ENCODE measurements around the gene CNNM3.
A peak's percentile ranks its signal among the peaks of the same experiment; 100 is the strongest.

Gene CNNM3

DNA sequence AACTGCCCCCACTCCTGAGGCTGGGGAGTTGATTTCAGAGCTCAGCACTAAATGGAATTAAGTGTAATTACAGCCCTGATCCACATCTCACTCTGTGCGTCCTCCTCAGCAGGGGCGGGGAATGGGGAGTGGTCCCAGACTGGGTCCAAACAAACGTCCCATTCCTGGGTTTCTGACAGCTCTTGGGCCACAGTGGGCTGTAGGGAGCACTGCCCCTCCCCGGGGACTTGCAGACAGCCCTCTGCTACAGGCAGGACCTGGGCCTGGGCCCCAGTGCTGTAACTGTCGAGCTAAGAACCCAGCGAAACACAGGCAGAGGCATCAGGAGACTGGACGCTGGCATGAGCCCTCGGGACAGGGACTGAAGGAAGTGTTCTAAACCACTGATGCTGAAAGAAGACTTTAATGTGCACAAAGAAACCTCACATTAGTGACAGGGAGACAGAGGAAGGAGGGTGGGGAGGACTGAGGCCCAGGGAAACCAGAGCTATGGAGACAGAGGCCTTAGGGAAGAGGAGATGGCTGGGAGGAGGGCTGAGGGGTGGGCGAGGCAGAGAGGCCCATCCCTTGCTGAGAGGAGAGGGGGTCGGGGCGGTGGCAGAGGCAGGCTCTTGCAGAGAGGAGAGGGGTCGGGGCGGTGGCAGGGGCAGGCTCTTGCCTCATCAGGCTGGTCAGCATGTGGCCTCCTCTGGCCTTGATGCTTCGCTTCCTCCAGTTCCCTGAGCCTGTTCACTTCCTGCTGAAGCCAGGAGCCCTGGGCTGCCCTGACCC, 59.6 kb downstream of the CNNM3 start:
- no peak overlapping the region for H3K4me3 ChIP-seq (ENCODE audit: control insufficient read depth, low read depth, low read length)
- TF ChIP-seq, protein P1, sequence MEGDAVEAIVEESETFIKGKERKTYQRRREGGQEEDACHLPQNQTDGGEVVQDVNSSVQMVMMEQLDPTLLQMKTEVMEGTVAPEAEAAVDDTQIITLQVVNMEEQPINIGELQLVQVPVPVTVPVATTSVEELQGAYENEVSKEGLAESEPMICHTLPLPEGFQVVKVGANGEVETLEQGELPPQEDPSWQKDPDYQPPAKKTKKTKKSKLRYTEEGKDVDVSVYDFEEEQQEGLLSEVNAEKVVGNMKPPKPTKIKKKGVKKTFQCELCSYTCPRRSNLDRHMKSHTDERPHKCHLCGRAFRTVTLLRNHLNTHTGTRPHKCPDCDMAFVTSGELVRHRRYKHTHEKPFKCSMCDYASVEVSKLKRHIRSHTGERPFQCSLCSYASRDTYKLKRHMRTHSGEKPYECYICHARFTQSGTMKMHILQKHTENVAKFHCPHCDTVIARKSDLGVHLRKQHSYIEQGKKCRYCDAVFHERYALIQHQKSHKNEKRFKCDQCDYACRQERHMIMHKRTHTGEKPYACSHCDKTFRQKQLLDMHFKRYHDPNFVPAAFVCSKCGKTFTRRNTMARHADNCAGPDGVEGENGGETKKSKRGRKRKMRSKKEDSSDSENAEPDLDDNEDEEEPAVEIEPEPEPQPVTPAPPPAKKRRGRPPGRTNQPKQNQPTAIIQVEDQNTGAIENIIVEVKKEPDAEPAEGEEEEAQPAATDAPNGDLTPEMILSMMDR (conservative IDR thresholded peaks at IDR 0.05; ENCODE audit: control insufficient read depth, insufficient read depth, low read depth, low read length), result no peak
- no peak for DNase-seq (ENCODE audit: low read depth)

- peak; percentile 75 for DNase-seq (ENCODE audit: low read depth)
- TF ChIP-seq, protein P1 (conservative IDR thresholded peaks at IDR 0.05; ENCODE audit: control insufficient read depth, insufficient read depth, low read depth, low read length), result no peak
- no peak overlapping the region for H3K4me3 ChIP-seq (ENCODE audit: control insufficient read depth, low read depth, low read length)
Observed at GRCh38 chr2:96876269-96877041, 60.4 kb downstream of the CNNM3 start.

DNA sequence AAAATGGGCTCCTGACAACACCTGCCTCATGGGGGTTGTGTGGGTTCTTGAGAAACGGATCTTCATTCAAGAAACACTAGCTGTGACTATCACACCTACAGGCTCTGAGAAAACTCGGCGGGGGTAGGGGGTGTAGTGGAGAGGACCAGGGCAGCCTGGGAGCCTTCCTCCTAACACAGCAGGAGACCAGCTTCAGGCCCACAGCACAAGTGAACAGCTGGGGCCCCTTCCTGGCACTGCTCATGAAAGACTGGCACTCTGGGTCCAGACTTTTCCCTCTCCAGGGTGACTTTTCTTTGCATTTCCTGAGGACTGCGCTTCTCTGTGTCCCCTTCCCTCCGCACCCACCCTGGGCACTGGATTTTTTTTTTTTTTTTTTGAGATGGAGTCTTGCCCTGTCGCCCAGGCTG, 61.0 kb downstream of the CNNM3 start:
- TF ChIP-seq, protein P1 (conservative IDR thresholded peaks at IDR 0.05; ENCODE audit: control insufficient read depth, insufficient read depth, low read depth, low read length), result no peak
- H3K4me3 ChIP-seq (ENCODE audit: control insufficient read depth, low read depth, low read length), result no peak overlapping the region
- DNase-seq (ENCODE audit: low read depth), result no peak

DNA sequence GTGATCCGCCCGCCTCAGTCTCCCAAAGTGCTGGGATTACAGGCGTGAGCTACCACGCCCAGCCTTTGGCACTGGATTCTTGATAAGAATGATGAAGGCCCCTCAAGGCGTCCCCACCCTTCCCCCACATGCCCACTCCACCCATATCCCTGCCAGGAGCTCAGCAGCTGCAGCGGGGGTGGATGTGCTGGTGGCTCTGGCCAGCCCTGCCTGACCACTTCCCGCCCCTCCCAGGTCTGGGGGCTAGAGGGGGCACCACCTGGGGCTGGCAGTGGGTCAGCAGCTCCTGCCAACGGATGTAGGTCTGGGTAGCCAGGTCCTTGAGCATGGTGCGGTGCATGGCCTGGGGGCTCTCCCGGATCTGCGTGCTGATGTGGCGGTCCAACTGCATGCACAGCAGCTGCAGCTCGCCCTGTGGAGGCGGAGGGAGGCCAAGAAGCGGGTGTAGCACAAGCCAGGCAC, 61.6 kb downstream of the CNNM3 start:
- no peak for DNase-seq (ENCODE audit: low read depth)
- H3K4me3 ChIP-seq (ENCODE audit: control insufficient read depth, low read depth, low read length), result no peak overlapping the region
- TF ChIP-seq, protein P1 (conservative IDR thresholded peaks at IDR 0.05; ENCODE audit: control insufficient read depth, insufficient read depth, low read depth, low read length), result no peak

- TF ChIP-seq, protein P1 (conservative IDR thresholded peaks at IDR 0.05; ENCODE audit: control insufficient read depth, insufficient read depth, low read depth, low read length), result no peak
- no peak overlapping the region for H3K4me3 ChIP-seq (ENCODE audit: control insufficient read depth, low read depth, low read length)
- no peak for DNase-seq (ENCODE audit: low read depth)
Observed at GRCh38 chr2:96878171-96878570, 62.1 kb downstream of the CNNM3 start.

- DNase-seq (ENCODE audit: low read depth), result no peak
Observed at GRCh38 chr2:96878796-96879544, 62.9 kb downstream of the CNNM3 start.

More at GRCh38 chr2:96878796-96879544, 62.9 kb downstream of the CNNM3 start:
- TF ChIP-seq, protein P1 (conservative IDR thresholded peaks at IDR 0.05; ENCODE audit: control insufficient read depth, insufficient read depth, low read depth, low read length), result no peak
- no peak overlapping the region for H3K4me3 ChIP-seq (ENCODE audit: control insufficient read depth, low read depth, low read length)
